WTC11 (cell line): ENCODE measurements around the gene ALOX15B. TPM values are rescaled to one million over a fixed set of nuclear protein-coding genes. Genes with fewer than 3 reads are reported as not detected.

ENCODE experiments used
- ATAC-seq: fragments of 200-7000 bp; cut with Tn5 transposase; 2 replicates; pipeline ENCODE4 v1.10.0; 2021; ENCODE audit warnings: mild to moderate bottlenecking, moderate library complexity
- CTCF ChIA-PET: fragments of 300-600 bp; sonication (Branson Sonifier 250); formaldehyde crosslinking; loops from one replicate; lab custom pipeline; 2021; ENCODE audit warnings: antibody characterized with exemption; lab: Charles Lee
- POLR2A ChIA-PET: fragments of 350-600 bp; sonication (Branson Sonifier 250); formaldehyde crosslinking; loops from one replicate; lab custom pipeline; 2021; ENCODE audit warnings: antibody characterized with exemption; lab: Charles Lee
- DNase-seq: peaks from one replicate; pipeline ENCODE4 v3.0.0; 2021; ENCODE audit warnings: low spot score
- H3K27ac Mint-ChIP-seq: 2 replicates; pipeline ENCODE4 v1.8.0; 2021; ENCODE audit warnings: mixed read lengths
- H3K27me3 Mint-ChIP-seq: 2 replicates; pipeline ENCODE4 v1.8.0; 2021; ENCODE audit warnings: low read depth, mild to moderate bottlenecking, moderate library complexity, mixed read lengths
- H3K36me3 Mint-ChIP-seq: 2 replicates; pipeline ENCODE4 v1.8.0; 2021; ENCODE audit warnings: mixed read lengths
- H3K4me1 Mint-ChIP-seq: 2 replicates; pipeline ENCODE4 v1.8.0; 2022; ENCODE audit warnings: mixed read lengths
- H3K4me3 Mint-ChIP-seq: 2 replicates; pipeline ENCODE4 v1.8.0; 2021; ENCODE audit warnings: mild to moderate bottlenecking, moderate library complexity, mixed read lengths
- H3K9me3 Mint-ChIP-seq: 2 replicates; pipeline ENCODE4 v1.8.0; 2021; ENCODE audit warnings: mixed read lengths
- ARID4B ChIP-seq: sonication (generic); formaldehyde crosslinking; IDR thresholded peaks from 2 replicates; pipeline ENCODE4 v1.8.0; 2023; ENCODE audit warnings: missing genetic modification reagents, mild to moderate bottlenecking, borderline replicate concordance
- ERG ChIP-seq: fragments of 250-450 bp; sonication (Bioruptor Pico); IDR thresholded peaks from 2 replicates; pipeline ENCODE4 v1.8.0; 2021; ENCODE audit warnings: mild to moderate bottlenecking
- ESRRA ChIP-seq: sonication (generic); formaldehyde crosslinking; IDR thresholded peaks from 2 replicates; pipeline ENCODE4 v1.8.1; 2022; ENCODE audit warnings: mild to moderate bottlenecking, missing genetic modification reagents, borderline replicate concordance
- ETV6 ChIP-seq: sonication (generic); formaldehyde crosslinking; IDR thresholded peaks from 2 replicates; pipeline ENCODE4 v1.8.1; 2022; ENCODE audit warnings: mild to moderate bottlenecking, missing genetic modification reagents
- FOXP4 ChIP-seq: sonication (generic); formaldehyde crosslinking; IDR thresholded peaks from 2 replicates; pipeline ENCODE4 v1.8.0; 2022; ENCODE audit warnings: mild to moderate bottlenecking, missing genetic modification reagents
- GABPB1 ChIP-seq: sonication (generic); formaldehyde crosslinking; IDR thresholded peaks from 2 replicates; pipeline ENCODE4 v1.8.1; 2023; ENCODE audit warnings: mild to moderate bottlenecking, missing genetic modification reagents
- GRHL2 ChIP-seq: fragments of 250-450 bp; sonication (Bioruptor Pico); IDR thresholded peaks from 2 replicates; pipeline ENCODE4 v1.8.0; 2022; ENCODE audit warnings: mild to moderate bottlenecking, moderate library complexity; ENCODE audit not compliant: insufficient replicate concordance, severe bottlenecking
- IRF1 ChIP-seq: sonication (generic); formaldehyde crosslinking; IDR thresholded peaks from 2 replicates; pipeline ENCODE4 v1.8.0; 2023; ENCODE audit warnings: missing genetic modification reagents
- MYBL2 ChIP-seq: sonication (generic); formaldehyde crosslinking; IDR thresholded peaks from 2 replicates; pipeline ENCODE4 v1.8.1; 2023; ENCODE audit warnings: mild to moderate bottlenecking, moderate library complexity, missing genetic modification reagents
- NFE2L1 ChIP-seq: sonication (generic); formaldehyde crosslinking; IDR thresholded peaks from 2 replicates; pipeline ENCODE4 v1.8.1; 2023; ENCODE audit warnings: missing genetic modification reagents
- NR3C1 ChIP-seq: sonication (generic); formaldehyde crosslinking; conservative IDR thresholded peaks from 2 replicates; pipeline ENCODE4 v1.8.1; 2023; ENCODE audit warnings: low read depth, mild to moderate bottlenecking, missing genetic modification reagents
- SMAD4 ChIP-seq: sonication (generic); formaldehyde crosslinking; IDR thresholded peaks from 2 replicates; pipeline ENCODE4 v1.8.0; 2022; ENCODE audit warnings: mild to moderate bottlenecking, missing genetic modification reagents
- SOX15 ChIP-seq: fragments of 250-450 bp; sonication (Bioruptor Pico); IDR thresholded peaks from 2 replicates; pipeline ENCODE4 v1.9.0; 2021; ENCODE audit warnings: mild to moderate bottlenecking
- TCF7 ChIP-seq: sonication (generic); formaldehyde crosslinking; IDR thresholded peaks from 2 replicates; pipeline ENCODE4 v1.8.0; 2022; ENCODE audit warnings: mild to moderate bottlenecking, low read depth, missing genetic modification reagents, moderate library complexity
- TEAD4 ChIP-seq: sonication (generic); formaldehyde crosslinking; IDR thresholded peaks from 2 replicates; pipeline ENCODE4 v1.8.0; 2022; ENCODE audit warnings: mild to moderate bottlenecking, missing genetic modification reagents
- USF2 ChIP-seq: sonication (generic); formaldehyde crosslinking; IDR thresholded peaks from 2 replicates; pipeline ENCODE4 v1.8.1; 2023; ENCODE audit warnings: mild to moderate bottlenecking, missing genetic modification reagents, moderate library complexity
- ZBTB21 ChIP-seq: sonication (generic); formaldehyde crosslinking; IDR thresholded peaks from 2 replicates; pipeline ENCODE4 v1.8.1; 2023; ENCODE audit warnings: mild to moderate bottlenecking, missing genetic modification reagents, borderline replicate concordance
- ZBTB43 ChIP-seq: sonication (generic); formaldehyde crosslinking; IDR thresholded peaks from 2 replicates; pipeline ENCODE4 v1.8.1; 2023; ENCODE audit warnings: mild to moderate bottlenecking, missing genetic modification reagents
- ZMAT4 ChIP-seq: fragments of 250-450 bp; sonication (Bioruptor Pico); IDR thresholded peaks from 2 replicates; pipeline ENCODE4 v1.9.0; 2021; ENCODE audit warnings: mild to moderate bottlenecking
- ZNF138 ChIP-seq: sonication (generic); formaldehyde crosslinking; conservative IDR thresholded peaks from 2 replicates; pipeline ENCODE4 v1.8.1; 2022; ENCODE audit warnings: mild to moderate bottlenecking, moderate library complexity, missing genetic modification reagents
- ZNF416 ChIP-seq: fragments of 250-450 bp; sonication (Bioruptor Pico); IDR thresholded peaks from 2 replicates; pipeline ENCODE4 v1.9.0; 2021; ENCODE audit warnings: mild to moderate bottlenecking, inconsistent platforms
- ZNF671 ChIP-seq: fragments of 250-450 bp; sonication (Bioruptor Pico); IDR thresholded peaks from 2 replicates; pipeline ENCODE4 v1.8.0; 2021; ENCODE audit warnings: mild to moderate bottlenecking
- total RNA-seq: library from RNA; stranded (reverse); gene quantifications from 3 replicates; pipeline ENCODE4 v1.2.3, GENCODE V29; 2021

ALOX15B gene
- total RNA-seq, 1 experiment from 2014 or later, result 0.22 TPM

- Mint-ChIP-seq H3K9me3 (peaks cover 7% of the 10 kb centered on the region; the same call in 1 of the 2 replicates), H3K4me1 (peaks cover 12% of the 10 kb centered on the region), H3K4me3 (no peak overlapping the region), H3K27ac (no peak overlapping the region)
- no peak for ATAC-seq
- POLR2A ChIA-PET, result no interaction called here
- TF ChIP-seq ZBTB21 (no peak), ESRRA (CRISPR knock-in tag) (no peak), ERG (CRISPR knock-in tag) (no peak), SOX15 (CRISPR knock-in tag) (no peak), MYBL2 (no peak), FOXP4 (CRISPR knock-in tag) (no peak), TEAD4 (CRISPR knock-in tag) (no peak), NFE2L1 (CRISPR knock-in tag) (no peak), NR3C1 (CRISPR knock-in tag) (no peak), ETV6 (CRISPR knock-in tag) (no peak), ZNF671 (no peak), TCF7 (no peak), ZMAT4 (CRISPR knock-in tag) (no peak), GRHL2 (CRISPR knock-in tag) (no peak), GABPB1 (CRISPR knock-in tag) (no peak), IRF1 (CRISPR knock-in tag) (no peak), ZNF416 (CRISPR knock-in tag) (no peak), ZBTB43 (CRISPR knock-in tag) (no peak)
- TF ChIP-seq, all 79 proteins: peak for 0
- CTCF ChIA-PET, result interaction anchor here (2.5 kb wide), 1 partner anchor 22 kb away, joined by 9 read pairs; no protein-coding TSS in a partner anchor
- Mint-ChIP-seq H3K27me3 (peaks cover 28% of the 10 kb centered on the region), H3K36me3 (peaks cover 3% of the 10 kb centered on the region; the same call in 1 of the 2 replicates)
- no peak for DNase-seq
Observed at GRCh38 chr17:7993972-7994589, 44.8 kb upstream of the ALOX15B start.

GRCh38 chr17:7995724-7996123, 43.1 kb upstream of the ALOX15B start:
- ATAC-seq (no peak), DNase-seq (no peak)
- H3K36me3 Mint-ChIP-seq, result peaks cover 3% of the 10 kb centered on the region; the same call in 1 of the 2 replicates
- peaks cover 20% of the 10 kb centered on the region for H3K27me3 Mint-ChIP-seq
- H3K4me3 Mint-ChIP-seq, result no peak overlapping the region
- POLR2A ChIA-PET, result no interaction called here
- no peak overlapping the region for H3K27ac Mint-ChIP-seq
- peaks cover 6% of the 10 kb centered on the region for H3K4me1 Mint-ChIP-seq
- peaks cover 4% of the 10 kb centered on the region; the same call in 1 of the 2 replicates for H3K9me3 Mint-ChIP-seq
- CTCF ChIA-PET, result interaction anchor here (1.9 kb wide), 1 partner anchor 151 kb away, joined by 6 read pairs; no protein-coding TSS in a partner anchor
- TF ChIP-seq ARID4B (CRISPR knock-in tag), result no peak
- TF ChIP-seq TCF7, result no peak
- no peak for TF ChIP-seq USF2 (CRISPR knock-in tag)
- no peak for TF ChIP-seq ZNF138 (CRISPR knock-in tag)
- no peak for TF ChIP-seq FOXP4 (CRISPR knock-in tag)
- TF ChIP-seq SMAD4 (CRISPR knock-in tag), result no peak
